WI38 (cell line): ENCODE results near the gene NBL1.

Source experiments
- H3K4me3 ChIP-seq: 2 replicates; pipeline ENCODE4 v1.5.1; 2011; ENCODE audit warnings: low read depth, mild to moderate bottlenecking, control low read depth, low read length
- CTCF ChIP-seq: IDR thresholded peaks from 2 replicates; pipeline ENCODE4 v1.5.1; 2012; ENCODE audit warnings: low read depth, mild to moderate bottlenecking, control low read depth, low read length

NBL1 gene

GRCh38 chr1:19616489-19616888, 27.6 kb upstream of the NBL1 start:
- no peak for TF ChIP-seq CTCF
- H3K4me3 ChIP-seq = no peak overlapping the region

- no peak for TF ChIP-seq CTCF
- H3K4me3 ChIP-seq = no peak overlapping the region
These were observed 26.7 kb upstream of the NBL1 start for GRCh38 chr1:19617376-19617775.

- no peak overlapping the region for H3K4me3 ChIP-seq
- TF ChIP-seq CTCF = no peak
These were observed 25.7 kb upstream of the NBL1 start for GRCh38 chr1:19618428-19618827.

GRCh38 chr1:19619697-19620384, 24.3 kb upstream of the NBL1 start:
- TF ChIP-seq CTCF = no peak
- H3K4me3 ChIP-seq = no peak overlapping the region

- no peak overlapping the region for H3K4me3 ChIP-seq
- no peak for TF ChIP-seq CTCF
These were observed 23.3 kb upstream of the NBL1 start for GRCh38 chr1:19620786-19621185.

GRCh38 chr1:19621274-19621950, 22.7 kb upstream of the NBL1 start:
- TF ChIP-seq CTCF = no peak

GRCh38 chr1:19622204-19622603, 21.9 kb upstream of the NBL1 start:
- no peak for TF ChIP-seq CTCF
- no peak overlapping the region for H3K4me3 ChIP-seq

More at GRCh38 chr1:19621274-19621950, 22.7 kb upstream of the NBL1 start:
- no peak overlapping the region for H3K4me3 ChIP-seq
